NCI-H2171 treated with DMSO at 0.1 percent for 48 hours (cell line): ENCODE results near the gene COL6A3.
"Not testable (repeated sequence)": the region's sequence is repeated elsewhere in the genome, so short reads cannot be mapped to it uniquely, and the experiment has no call there.

ENCODE experiments used
- DNase-seq: peaks from one replicate; lab custom pipeline; 2025; lab: John Stamatoyannopoulos, UW

COL6A3 gene

GRCh38 chr2:237412988-237413776 lies 782 bp downstream of the COL6A3 start:
- DNase-seq = no peak

GRCh38 chr2:237412646-237412987 lies 1.3 kb downstream of the COL6A3 start:
- no peak for DNase-seq

- no peak for DNase-seq
Observed at GRCh38 chr2:237411683-237412423, 2.1 kb downstream of the COL6A3 start.

GRCh38 chr2:237411092-237411601 lies 2.8 kb downstream of the COL6A3 start:
- no peak for DNase-seq

GRCh38 chr2:237409263-237409662 lies 4.7 kb downstream of the COL6A3 start:
- not testable (repeated sequence) for DNase-seq

GRCh38 chr2:237408335-237409000 lies 5.5 kb downstream of the COL6A3 start:
- DNase-seq = no peak

GRCh38 chr2:237407700-237408099 lies 6.3 kb downstream of the COL6A3 start:
- no peak for DNase-seq

GRCh38 chr2:237406371-237406895 lies 7.5 kb downstream of the COL6A3 start:
- no peak for DNase-seq

- no peak for DNase-seq
Observed at GRCh38 chr2:237405605-237406004, 8.4 kb downstream of the COL6A3 start.

GRCh38 chr2:237405006-237405559 lies 8.9 kb downstream of the COL6A3 start:
- DNase-seq = no peak

GRCh38 chr2:237404413-237404812 lies 9.6 kb downstream of the COL6A3 start:
- no peak for DNase-seq

- DNase-seq = no peak
Observed at GRCh38 chr2:237403024-237403882, 10.7 kb downstream of the COL6A3 start.

GRCh38 chr2:237400199-237400598 lies 13.8 kb downstream of the COL6A3 start:
- DNase-seq = no peak

GRCh38 chr2:237397072-237397471 lies 16.9 kb downstream of the COL6A3 start:
- DNase-seq = no peak

GRCh38 chr2:237393523-237393922 lies 20.4 kb downstream of the COL6A3 start:
- no peak for DNase-seq

- DNase-seq = no peak
Observed at GRCh38 chr2:237392186-237392585, 21.8 kb downstream of the COL6A3 start.

GRCh38 chr2:237391140-237391539 lies 22.8 kb downstream of the COL6A3 start:
- no peak for DNase-seq

- no peak for DNase-seq
Observed at GRCh38 chr2:237390235-237390634, 23.7 kb downstream of the COL6A3 start.

GRCh38 chr2:237389831-237390230 lies 24.1 kb downstream of the COL6A3 start:
- DNase-seq = no peak

- DNase-seq = no peak
Observed at GRCh38 chr2:237388036-237388435, 25.9 kb downstream of the COL6A3 start.

GRCh38 chr2:237384672-237385020 lies 29.3 kb downstream of the COL6A3 start:
- no peak for DNase-seq
